Osteoblast (primary cell): ENCODE measurements around the gene CBFA2T3. TPM values are rescaled to one million over a fixed set of nuclear protein-coding genes. Genes with fewer than 3 reads are reported as not detected.

ENCODE experiments used
- DNase-seq: peaks from one replicate; pipeline ENCODE4 v3.0.0; 2011; ENCODE audit warnings: low spot score, mixed read lengths; ENCODE audit not compliant: insufficient read length; ENCODE audit errors: missing footprints
- H2AFZ ChIP-seq: 2 replicates; pipeline ENCODE4 v1.6.0; 2011; ENCODE audit warnings: mild to moderate bottlenecking, low read length
- H3K27ac ChIP-seq: 2 replicates; pipeline ENCODE4 v1.5.1; 2011; ENCODE audit warnings: mild to moderate bottlenecking, low read depth, low read length, moderate library complexity
- H3K27me3 ChIP-seq: 2 replicates; pipeline ENCODE4 v1.6.0; 2012; ENCODE audit warnings: mild to moderate bottlenecking, control low read depth, inconsistent platforms, low read length, moderate library complexity; ENCODE audit not compliant: insufficient read depth
- H3K36me3 ChIP-seq: 2 replicates; pipeline ENCODE4 v1.5.1; 2011; ENCODE audit warnings: mild to moderate bottlenecking, low read length, control low read depth, moderate library complexity; ENCODE audit not compliant: insufficient read depth
- H3K4me1 ChIP-seq: 2 replicates; pipeline ENCODE4 v1.5.1; 2011; ENCODE audit warnings: mild to moderate bottlenecking, low read length, control low read depth, moderate library complexity; ENCODE audit not compliant: insufficient read depth
- H3K4me2 ChIP-seq: 2 replicates; pipeline ENCODE4 v1.6.0; 2011; ENCODE audit warnings: mild to moderate bottlenecking, low read length; ENCODE audit not compliant: insufficient read depth
- H3K4me3 ChIP-seq: fragments of 200-600 bp; sonication (generic); 3 replicates; pipeline ENCODE4 v1.5.1; 2012; ENCODE audit warnings: mild to moderate bottlenecking, low read length, inconsistent platforms; ENCODE audit not compliant: insufficient read depth
- H3K79me2 ChIP-seq: 2 replicates; pipeline ENCODE4 v1.6.0; 2012; ENCODE audit warnings: mild to moderate bottlenecking, low read length, control low read depth, inconsistent platforms; ENCODE audit not compliant: insufficient read depth
- H3K9me3 ChIP-seq: 2 replicates; pipeline ENCODE4 v1.5.1; 2011; ENCODE audit warnings: low read depth, low read length, control low read depth
- H4K20me1 ChIP-seq: 2 replicates; pipeline ENCODE4 v1.6.0; 2012; ENCODE audit warnings: mild to moderate bottlenecking, low read length, control low read depth; ENCODE audit not compliant: insufficient read depth
- CTCF ChIP-seq: IDR thresholded peaks from 2 replicates; pipeline ENCODE4 v1.5.1; 2011; ENCODE audit warnings: mild to moderate bottlenecking, low read depth, low read length, moderate library complexity; ENCODE audit errors: extremely low read depth
- total RNA-seq: library from RNA; depleted of rRNA; stranded (reverse); fragments of >200 nt; gene quantifications from 2 replicates; pipeline ENCODE4 v1.2.3, GENCODE V29; 2012

CBFA2T3 gene
- total RNA-seq, 1 donor, result not detected

DNA sequence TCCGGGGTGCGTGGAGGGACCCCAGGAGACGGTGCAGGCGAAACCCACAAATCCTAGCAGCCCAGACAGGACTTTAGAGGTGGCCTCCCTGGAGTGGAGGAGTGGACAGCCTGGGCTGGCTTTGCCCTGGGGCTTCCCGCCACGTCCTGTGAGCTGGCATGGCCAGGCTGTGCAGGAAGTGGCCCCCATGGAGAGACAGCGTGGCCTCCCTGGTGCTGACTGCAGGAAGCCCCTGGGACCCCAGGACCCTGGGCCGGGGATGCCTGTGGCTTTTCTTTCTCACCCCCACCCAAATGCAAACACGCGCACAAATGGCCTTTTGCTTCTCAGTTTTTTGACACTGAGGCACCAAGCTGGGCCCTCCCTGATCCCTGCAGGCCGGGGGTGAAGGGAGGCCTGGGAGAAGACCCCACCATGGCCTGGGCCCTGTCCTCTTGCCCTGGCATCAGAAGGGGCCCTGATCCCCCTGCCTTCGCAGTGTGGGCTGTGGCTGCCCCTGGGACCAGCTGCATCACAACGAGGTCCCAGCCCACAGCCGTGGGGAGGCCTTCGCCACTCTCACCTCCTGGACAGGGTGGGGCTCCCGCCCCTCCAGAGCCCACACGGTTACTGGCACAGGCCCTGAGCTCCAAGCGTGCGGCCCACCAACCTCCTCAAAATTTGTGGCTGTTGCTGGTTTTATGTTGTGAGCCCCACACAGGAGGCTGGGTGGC is 58.9 kb downstream of the CBFA2T3 start:
- Histone ChIP-seq H4K20me1 (no peaks in the 10 kb centered on the region), H3K27ac (no peak overlapping the region), H2AFZ (no peak overlapping the region), H3K79me2 (no peaks in the 10 kb centered on the region), H3K36me3 (no peaks in the 10 kb centered on the region), H3K4me1 (peaks cover 7% of the 10 kb centered on the region), H3K9me3 (no peaks in the 10 kb centered on the region), H3K4me3 (no peak overlapping the region), H3K27me3 (no peaks in the 10 kb centered on the region), H3K4me2 (no peak overlapping the region)
- DNase-seq, result no peak
- TF ChIP-seq CTCF, result no peak

DNA sequence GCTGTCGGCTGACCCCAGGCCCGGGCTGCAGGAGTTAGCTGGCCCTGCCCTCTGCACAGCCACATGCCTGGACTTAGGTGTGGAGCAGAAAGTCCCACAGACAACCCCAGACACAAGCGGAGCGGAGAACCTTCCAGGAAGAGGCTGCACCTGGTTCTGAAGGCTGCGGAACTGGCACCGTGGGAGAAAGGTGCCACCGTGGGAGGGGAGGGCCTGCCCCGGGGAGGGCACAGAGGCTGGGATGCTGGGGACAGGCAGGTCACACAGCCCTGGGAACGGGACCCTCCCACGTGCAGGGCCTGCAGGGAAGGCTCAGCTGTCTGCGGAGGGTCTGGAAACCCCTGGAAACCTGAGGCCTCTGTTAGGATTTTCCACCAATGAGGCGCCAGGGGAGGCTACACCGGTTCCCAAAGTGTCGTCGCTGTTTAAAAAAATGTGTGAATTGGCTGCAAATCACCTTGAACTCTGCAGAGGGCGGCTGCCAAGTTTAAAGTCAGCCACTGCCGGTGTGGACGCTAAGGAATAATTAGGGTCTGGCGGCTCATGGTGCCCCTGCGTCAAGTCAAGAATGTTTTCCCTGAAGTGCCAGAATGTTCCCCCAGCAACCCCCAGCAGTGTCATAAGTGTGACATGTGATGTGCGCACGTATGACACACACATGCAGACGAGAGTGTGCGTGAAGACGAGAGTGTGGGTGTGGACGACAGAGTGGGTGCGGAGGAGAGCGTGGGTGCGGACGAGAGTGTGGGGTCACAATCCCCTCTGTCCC is 59.7 kb downstream of the CBFA2T3 start:
- no peak overlapping the region for H3K4me2 ChIP-seq
- DNase-seq, result no peak
- no peak overlapping the region for H3K4me3 ChIP-seq
- no peak overlapping the region for H3K27ac ChIP-seq
- H3K79me2 ChIP-seq, result no peaks in the 10 kb centered on the region
- H4K20me1 ChIP-seq, result no peaks in the 10 kb centered on the region
- no peaks in the 10 kb centered on the region for H3K27me3 ChIP-seq
- no peaks in the 10 kb centered on the region for H3K36me3 ChIP-seq
- no peaks in the 10 kb centered on the region for H3K9me3 ChIP-seq
- peaks cover 7% of the 10 kb centered on the region for H3K4me1 ChIP-seq
- no peak overlapping the region for H2AFZ ChIP-seq
- TF ChIP-seq CTCF, result no peak

DNA sequence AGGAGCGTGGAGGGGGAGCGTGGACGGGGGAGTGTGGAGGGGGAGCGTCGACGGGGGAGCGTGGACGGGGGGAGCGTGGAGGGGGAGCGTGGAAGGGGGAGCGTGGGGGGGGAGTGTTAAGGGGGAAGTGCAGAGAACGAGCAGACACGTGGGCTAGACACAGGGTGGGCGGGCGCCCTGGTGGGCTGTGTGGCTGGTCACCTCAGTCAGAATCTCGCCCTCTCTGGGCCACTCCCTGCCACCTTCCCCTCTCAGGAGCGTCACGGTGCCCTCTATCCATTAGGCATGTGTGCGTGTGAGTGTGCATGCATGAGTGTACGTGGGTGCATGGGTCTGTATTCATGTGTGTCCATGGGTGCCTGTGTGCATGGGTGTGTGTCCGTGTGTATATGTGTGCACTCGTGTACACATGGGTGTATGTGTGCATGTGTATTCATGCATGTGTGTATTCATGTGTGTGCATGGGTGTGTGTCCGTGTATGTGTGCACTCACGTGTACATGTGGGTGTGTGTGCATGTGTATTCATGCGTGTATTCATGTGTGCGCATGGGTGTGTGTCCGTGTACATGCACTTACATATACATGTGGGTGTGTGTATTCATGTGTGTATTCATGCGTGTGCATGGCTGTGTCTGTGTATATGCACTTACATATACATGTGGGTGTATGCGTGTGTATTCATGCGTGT is 61.2 kb downstream of the CBFA2T3 start:
- no peak for TF ChIP-seq CTCF
- no peak overlapping the region for H3K27ac ChIP-seq
- no peak overlapping the region for H3K4me3 ChIP-seq
- no peaks in the 10 kb centered on the region for H4K20me1 ChIP-seq
- H3K4me1 ChIP-seq, result peaks cover 4% of the 10 kb centered on the region
- H2AFZ ChIP-seq, result no peak overlapping the region
- H3K4me2 ChIP-seq, result no peak overlapping the region
- DNase-seq, result no peak
- no peaks in the 10 kb centered on the region for H3K9me3 ChIP-seq
- no peaks in the 10 kb centered on the region for H3K27me3 ChIP-seq
- H3K36me3 ChIP-seq, result no peaks in the 10 kb centered on the region
- H3K79me2 ChIP-seq, result no peaks in the 10 kb centered on the region

DNA sequence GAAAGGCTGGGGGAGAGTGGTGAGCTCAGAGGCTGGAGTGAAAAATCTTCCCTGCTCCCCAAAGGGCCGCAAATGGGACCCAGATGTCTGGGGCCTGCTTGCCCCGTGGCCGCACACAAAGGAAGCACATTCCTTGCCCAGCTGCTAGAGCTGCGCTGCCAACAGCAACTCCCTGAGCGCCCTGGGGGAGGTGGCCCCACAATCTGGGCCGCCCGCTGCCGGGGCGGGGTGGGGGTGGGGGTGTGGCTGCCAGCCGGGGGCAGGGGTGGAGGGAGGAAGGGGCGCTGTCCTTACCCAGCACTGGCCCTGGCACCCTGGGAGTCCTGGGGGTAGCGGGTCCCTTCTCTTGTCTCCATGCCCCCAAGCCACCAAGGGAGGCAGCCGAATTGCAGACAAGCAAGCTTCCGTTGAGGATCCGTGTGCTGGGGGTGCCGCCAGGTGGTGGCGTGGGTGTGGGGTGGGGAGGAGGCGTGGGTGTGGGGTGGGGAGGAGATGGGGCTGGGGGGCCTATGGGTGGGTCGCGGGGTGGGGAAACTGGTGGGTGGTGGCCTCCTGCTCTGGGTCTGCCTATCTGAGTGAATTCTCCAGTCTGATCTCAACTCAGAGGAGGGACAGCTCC is 62.1 kb downstream of the CBFA2T3 start:
- no peaks in the 10 kb centered on the region for H3K36me3 ChIP-seq
- no peak overlapping the region for H3K27ac ChIP-seq
- no peaks in the 10 kb centered on the region for H3K79me2 ChIP-seq
- no peaks in the 10 kb centered on the region for H4K20me1 ChIP-seq
- H2AFZ ChIP-seq, result no peak overlapping the region
- peak; percentile 99 for DNase-seq
- no peaks in the 10 kb centered on the region for H3K9me3 ChIP-seq
- H3K4me3 ChIP-seq, result no peak overlapping the region
- H3K4me1 ChIP-seq, result peaks cover 4% of the 10 kb centered on the region
- H3K4me2 ChIP-seq, result no peak overlapping the region
- peaks cover 8% of the 10 kb centered on the region for H3K27me3 ChIP-seq
- TF ChIP-seq CTCF, result no peak
